Measurements from ENCODE around the gene CACNA1D. TPM values are rescaled to one million over a fixed set of nuclear protein-coding genes. Genes with fewer than 3 reads are reported as not detected.
A peak's percentile ranks its signal among the peaks of the same experiment; 100 is the strongest.

The CACNA1D gene
- total RNA-seq, 1 experiment from 2014 or later = not detected

DNA sequence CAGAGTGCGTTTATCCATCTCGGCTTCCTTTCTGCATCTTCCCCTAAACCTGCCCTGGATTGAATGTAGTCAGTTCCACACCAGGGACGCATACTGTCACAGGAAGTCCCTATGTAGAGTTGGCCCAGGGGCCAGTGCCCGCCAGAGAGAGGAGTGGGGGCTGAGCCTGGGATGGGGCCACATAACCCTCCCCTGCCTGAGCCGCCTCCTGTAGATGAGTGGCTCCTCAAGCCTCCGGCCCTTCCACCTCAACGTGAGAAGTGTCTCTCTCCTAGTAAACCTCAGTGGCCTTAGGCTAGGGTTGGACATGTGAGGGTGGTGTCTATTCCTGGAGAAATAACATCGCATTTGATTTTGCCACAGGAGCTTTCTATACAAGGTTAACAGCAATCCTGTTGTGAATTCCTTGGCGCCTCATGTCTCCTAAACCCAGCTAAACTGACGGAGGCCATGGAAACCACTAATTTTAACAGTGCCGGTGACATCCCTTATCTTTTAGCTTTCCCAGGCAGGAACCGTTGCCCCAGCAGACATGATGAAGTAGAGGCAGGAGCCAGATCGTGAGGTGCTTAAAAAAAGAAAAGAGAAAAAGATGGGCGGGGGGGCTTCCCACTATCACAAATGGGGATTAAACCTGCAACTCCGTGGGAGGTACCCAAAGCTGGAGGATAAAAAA is 180.7 kb downstream of the CACNA1D start:
- Histone ChIP-seq H4K20me1 (ENCODE audit: insufficient read depth, low read depth, low read length) (no peaks in the 10 kb centered on the region), H3K79me2 (ENCODE audit: low read length) (no peaks in the 10 kb centered on the region), H3K27me3 (ENCODE audit: low read length) (no peaks in the 10 kb centered on the region), H2AFZ (ENCODE audit: low read length) (no peak overlapping the region), H3K9ac (ENCODE audit: low read length) (no peak overlapping the region), H3K4me3 (ENCODE audit: low read length) (no peak overlapping the region), H3K9me2 (replicated peaks; ENCODE audit: insufficient read depth, low read length) (no peaks in the 10 kb centered on the region), H3K27ac (ENCODE audit: low read length) (no peak overlapping the region), H3K36me3 (ENCODE audit: insufficient read depth, low read length) (no peaks in the 10 kb centered on the region), H3K4me1 (ENCODE audit: low read length) (peaks cover 7% of the 10 kb centered on the region; the same call in 1 of the 2 replicates), H3K4me2 (ENCODE audit: low read depth, low read length, poor library complexity, severe bottlenecking) (no peak overlapping the region), H3K9me3 (ENCODE audit: low read length) (no peaks in the 10 kb centered on the region)
- no peak for DNase-seq

DNA sequence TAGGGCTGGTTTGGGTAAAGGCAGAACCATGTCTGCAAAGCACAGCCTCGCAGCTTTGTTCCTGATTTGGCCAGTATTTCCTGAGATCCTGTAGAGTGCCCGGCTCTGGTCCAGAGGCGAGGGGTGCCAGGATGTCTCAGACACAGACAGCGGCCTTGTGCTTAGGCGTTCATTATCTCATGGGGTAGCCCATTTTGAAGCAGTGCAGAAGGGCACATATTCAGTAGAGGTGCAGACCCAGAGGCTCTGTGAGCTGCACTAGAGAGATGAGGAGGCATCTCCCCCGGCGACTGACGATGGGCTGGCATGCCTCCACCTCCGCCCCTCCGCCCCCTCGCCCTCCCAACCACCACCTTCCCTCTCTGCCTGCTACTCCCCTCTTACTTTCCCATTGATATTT is 181.5 kb downstream of the CACNA1D start:
- Histone ChIP-seq H3K27me3 (ENCODE audit: low read length) (no peaks in the 10 kb centered on the region), H3K4me3 (ENCODE audit: low read length) (no peak overlapping the region)
- DNase-seq = no peak

DNA sequence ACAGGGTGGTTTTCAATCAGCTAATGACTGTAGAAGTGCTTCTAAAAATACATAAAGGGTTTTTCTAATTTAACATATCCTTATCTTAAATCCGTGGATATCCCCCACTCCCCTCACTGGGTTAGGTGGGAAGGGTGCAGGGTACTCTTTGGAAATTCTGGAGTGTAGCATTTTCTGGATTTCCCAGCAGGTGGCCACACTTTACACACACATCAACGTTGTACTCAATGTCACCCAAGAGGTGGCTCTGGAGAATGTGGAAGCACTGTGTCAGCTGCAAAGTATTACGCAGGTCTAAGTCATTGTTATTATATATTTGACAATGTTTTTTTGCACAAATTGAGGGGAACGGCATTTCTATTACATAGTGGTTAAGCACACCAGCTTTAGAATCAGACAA is 183.0 kb downstream of the CACNA1D start:
- no peak overlapping the region for H3K9ac ChIP-seq (ENCODE audit: low read length)
- no peaks in the 10 kb centered on the region for H3K36me3 ChIP-seq (ENCODE audit: insufficient read depth, low read length)
- no peaks in the 10 kb centered on the region for H3K9me3 ChIP-seq (ENCODE audit: low read length)
- no peak overlapping the region for H3K4me3 ChIP-seq (ENCODE audit: low read length)
- no peaks in the 10 kb centered on the region for H3K27me3 ChIP-seq (ENCODE audit: low read length)
- no peak overlapping the region for H3K27ac ChIP-seq (ENCODE audit: low read length)
- H2AFZ ChIP-seq (ENCODE audit: low read length) = no peak overlapping the region
- H4K20me1 ChIP-seq (ENCODE audit: insufficient read depth, low read depth, low read length) = no peaks in the 10 kb centered on the region
- no peaks in the 10 kb centered on the region for H3K9me2 ChIP-seq (replicated peaks; ENCODE audit: insufficient read depth, low read length)
- no peaks in the 10 kb centered on the region for H3K4me1 ChIP-seq (ENCODE audit: low read length)
- peak; percentile 44 for DNase-seq
- H3K4me2 ChIP-seq (ENCODE audit: low read depth, low read length, poor library complexity, severe bottlenecking) = no peak overlapping the region
- no peaks in the 10 kb centered on the region for H3K79me2 ChIP-seq (ENCODE audit: low read length)

More for the DNA sequence above, 181.5 kb downstream of the CACNA1D start:
- H3K9me2 ChIP-seq (replicated peaks; ENCODE audit: insufficient read depth, low read length) = no peaks in the 10 kb centered on the region
- no peaks in the 10 kb centered on the region for H3K9me3 ChIP-seq (ENCODE audit: low read length)
- no peaks in the 10 kb centered on the region for H3K36me3 ChIP-seq (ENCODE audit: insufficient read depth, low read length)
- peaks cover 7% of the 10 kb centered on the region; the same call in 1 of the 2 replicates for H3K4me1 ChIP-seq (ENCODE audit: low read length)
- no peak overlapping the region for H2AFZ ChIP-seq (ENCODE audit: low read length)
- no peak overlapping the region for H3K27ac ChIP-seq (ENCODE audit: low read length)
- no peak overlapping the region for H3K4me2 ChIP-seq (ENCODE audit: low read depth, low read length, poor library complexity, severe bottlenecking)
- no peak overlapping the region for H3K9ac ChIP-seq (ENCODE audit: low read length)
- H3K79me2 ChIP-seq (ENCODE audit: low read length) = no peaks in the 10 kb centered on the region
- H4K20me1 ChIP-seq (ENCODE audit: insufficient read depth, low read depth, low read length) = no peaks in the 10 kb centered on the region

DNA sequence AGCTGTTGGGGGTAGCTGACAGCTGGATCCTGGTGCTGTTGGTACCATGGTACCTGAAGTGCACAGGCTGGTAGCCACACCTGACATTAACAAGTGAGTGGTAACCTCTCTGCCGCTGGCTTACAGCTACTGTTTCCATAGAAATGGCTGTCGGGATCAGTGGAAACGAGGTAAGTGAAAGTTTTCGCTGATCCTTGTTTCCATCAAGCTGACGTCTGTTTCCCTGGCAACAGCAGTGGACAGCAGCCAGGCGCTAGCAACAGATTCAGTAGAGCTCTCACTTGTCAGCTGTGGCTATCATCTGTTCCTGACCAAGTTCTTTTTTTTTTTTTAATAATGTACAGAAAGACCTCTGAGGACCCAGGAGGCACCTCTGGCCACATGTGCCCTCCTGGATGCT is 185.6 kb downstream of the CACNA1D start:
- Histone ChIP-seq H3K4me2 (ENCODE audit: low read depth, low read length, poor library complexity, severe bottlenecking) (no peak overlapping the region), H3K9me2 (replicated peaks; ENCODE audit: insufficient read depth, low read length) (no peaks in the 10 kb centered on the region), H3K4me3 (ENCODE audit: low read length) (no peak overlapping the region), H2AFZ (ENCODE audit: low read length) (no peak overlapping the region), H3K9ac (ENCODE audit: low read length) (no peak overlapping the region), H3K27ac (ENCODE audit: low read length) (no peak overlapping the region), H3K27me3 (ENCODE audit: low read length) (no peaks in the 10 kb centered on the region), H3K9me3 (ENCODE audit: low read length) (no peaks in the 10 kb centered on the region), H3K79me2 (ENCODE audit: low read length) (no peaks in the 10 kb centered on the region), H3K4me1 (ENCODE audit: low read length) (no peaks in the 10 kb centered on the region), H4K20me1 (ENCODE audit: insufficient read depth, low read depth, low read length) (no peaks in the 10 kb centered on the region), H3K36me3 (ENCODE audit: insufficient read depth, low read length) (no peaks in the 10 kb centered on the region)
- DNase-seq = no peak

DNA sequence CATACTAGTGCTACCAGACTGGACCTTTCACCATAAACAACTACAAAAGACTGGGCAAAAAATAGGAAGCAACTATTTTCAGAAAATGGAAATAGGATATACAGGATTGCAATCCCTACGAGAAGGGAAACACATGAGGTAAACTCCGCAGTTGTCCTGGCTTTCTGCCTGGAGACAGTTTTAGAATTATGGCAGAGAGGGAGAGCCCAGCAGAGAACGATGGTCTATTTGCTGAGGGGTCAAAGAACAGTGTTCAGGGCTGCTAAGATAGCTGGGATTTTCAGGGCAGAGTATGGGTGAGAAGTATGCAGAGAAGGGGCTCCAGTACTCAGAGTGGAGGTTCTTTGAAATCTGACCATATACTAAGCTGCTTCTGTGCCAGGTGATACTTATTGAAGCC is 188.4 kb downstream of the CACNA1D start:
- H3K27ac ChIP-seq (ENCODE audit: low read length) = no peak overlapping the region
- no peaks in the 10 kb centered on the region for H4K20me1 ChIP-seq (ENCODE audit: insufficient read depth, low read depth, low read length)
- no peaks in the 10 kb centered on the region for H3K79me2 ChIP-seq (ENCODE audit: low read length)
- no peak overlapping the region for H2AFZ ChIP-seq (ENCODE audit: low read length)
- no peak overlapping the region for H3K4me3 ChIP-seq (ENCODE audit: low read length)
- H3K4me1 ChIP-seq (ENCODE audit: low read length) = no peaks in the 10 kb centered on the region
- H3K9ac ChIP-seq (ENCODE audit: low read length) = no peak overlapping the region
- H3K9me2 ChIP-seq (replicated peaks; ENCODE audit: insufficient read depth, low read length) = no peaks in the 10 kb centered on the region
- no peak for DNase-seq
- H3K36me3 ChIP-seq (ENCODE audit: insufficient read depth, low read length) = no peaks in the 10 kb centered on the region
- no peaks in the 10 kb centered on the region for H3K9me3 ChIP-seq (ENCODE audit: low read length)
- no peak overlapping the region for H3K4me2 ChIP-seq (ENCODE audit: low read depth, low read length, poor library complexity, severe bottlenecking)
- H3K27me3 ChIP-seq (ENCODE audit: low read length) = no peaks in the 10 kb centered on the region

DNA sequence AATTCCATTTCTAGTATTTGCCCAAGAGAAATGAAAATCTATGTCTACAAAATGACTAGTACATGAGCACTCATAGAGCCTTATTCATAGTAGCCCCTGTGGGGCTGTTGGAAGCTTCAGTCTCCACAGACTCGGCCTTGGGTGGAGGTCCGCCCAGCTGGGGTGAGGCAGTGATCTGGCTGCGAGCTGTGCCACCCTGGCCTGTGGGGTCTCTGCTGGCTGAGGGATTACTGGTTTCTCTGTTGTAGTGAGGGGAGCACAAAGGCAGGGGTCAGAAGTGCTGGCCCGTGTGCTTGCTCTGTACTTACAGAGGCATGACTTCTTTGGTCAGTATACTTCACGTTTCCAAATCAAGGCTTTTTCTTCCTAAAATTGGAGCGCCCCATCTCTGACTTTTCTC is 193.7 kb downstream of the CACNA1D start:
- Histone ChIP-seq H3K9ac (ENCODE audit: low read length) (no peak overlapping the region), H4K20me1 (ENCODE audit: insufficient read depth, low read depth, low read length) (no peaks in the 10 kb centered on the region), H3K27me3 (ENCODE audit: low read length) (no peaks in the 10 kb centered on the region), H3K4me3 (ENCODE audit: low read length) (no peak overlapping the region), H3K4me2 (ENCODE audit: low read depth, low read length, poor library complexity, severe bottlenecking) (no peak overlapping the region), H3K4me1 (ENCODE audit: low read length) (no peaks in the 10 kb centered on the region), H3K79me2 (ENCODE audit: low read length) (no peaks in the 10 kb centered on the region), H3K27ac (ENCODE audit: low read length) (no peak overlapping the region), H3K9me2 (replicated peaks; ENCODE audit: insufficient read depth, low read length) (no peaks in the 10 kb centered on the region), H3K9me3 (ENCODE audit: low read length) (no peaks in the 10 kb centered on the region), H2AFZ (ENCODE audit: low read length) (no peak overlapping the region), H3K36me3 (ENCODE audit: insufficient read depth, low read length) (no peaks in the 10 kb centered on the region)
- DNase-seq = no peak

DNA sequence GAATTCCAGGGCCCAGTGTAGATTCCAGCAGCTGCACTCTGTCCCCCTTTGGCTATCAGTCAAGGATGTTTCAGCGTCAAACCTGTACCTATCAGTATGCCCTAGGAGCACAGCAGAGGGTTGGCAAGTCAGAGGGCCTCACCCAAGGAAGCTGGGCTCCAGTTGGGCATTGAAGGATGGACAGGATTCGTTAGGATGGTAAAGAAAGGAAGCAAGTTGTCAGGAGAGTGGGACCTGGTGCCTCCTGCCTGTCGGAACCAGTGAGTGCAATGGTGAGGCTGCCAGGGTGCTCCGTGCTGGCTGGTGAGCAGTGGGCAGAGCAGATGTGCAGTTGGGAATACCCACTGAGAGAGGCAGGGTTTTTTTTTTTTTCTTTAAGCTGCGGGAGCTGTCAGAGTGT is 194.6 kb downstream of the CACNA1D start:
- H3K4me1 ChIP-seq (ENCODE audit: low read length) = no peaks in the 10 kb centered on the region
- no peaks in the 10 kb centered on the region for H3K36me3 ChIP-seq (ENCODE audit: insufficient read depth, low read length)
- H3K27ac ChIP-seq (ENCODE audit: low read length) = no peak overlapping the region
- H3K9ac ChIP-seq (ENCODE audit: low read length) = no peak overlapping the region
- H4K20me1 ChIP-seq (ENCODE audit: insufficient read depth, low read depth, low read length) = no peaks in the 10 kb centered on the region
- no peak for DNase-seq
- H3K4me2 ChIP-seq (ENCODE audit: low read depth, low read length, poor library complexity, severe bottlenecking) = no peak overlapping the region
- no peaks in the 10 kb centered on the region for H3K9me2 ChIP-seq (replicated peaks; ENCODE audit: insufficient read depth, low read length)
- no peaks in the 10 kb centered on the region for H3K79me2 ChIP-seq (ENCODE audit: low read length)
- H2AFZ ChIP-seq (ENCODE audit: low read length) = no peak overlapping the region
- no peaks in the 10 kb centered on the region for H3K27me3 ChIP-seq (ENCODE audit: low read length)
- H3K9me3 ChIP-seq (ENCODE audit: low read length) = no peaks in the 10 kb centered on the region
- H3K4me3 ChIP-seq (ENCODE audit: low read length) = no peak overlapping the region

DNA sequence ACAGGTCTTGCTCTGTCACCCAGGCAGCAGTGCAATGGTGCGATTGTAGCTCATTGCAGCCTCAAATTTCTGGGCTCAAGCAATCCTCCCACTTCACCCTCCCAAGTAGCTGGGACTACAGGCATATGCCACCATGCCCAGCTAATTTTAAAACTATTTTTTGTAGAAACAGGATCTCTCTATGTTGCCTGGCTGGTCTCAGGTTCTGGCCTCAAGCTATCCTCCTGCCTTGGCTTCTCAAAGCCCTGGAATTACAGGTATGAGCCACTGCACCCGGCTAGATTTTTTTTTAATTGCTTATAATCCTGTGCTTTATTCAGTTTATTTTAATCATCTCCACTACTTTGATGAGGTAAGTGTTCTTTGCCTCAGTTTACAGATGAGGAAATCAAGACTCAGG is 195.3 kb downstream of the CACNA1D start:
- no peak for DNase-seq
- Histone ChIP-seq H3K4me1 (ENCODE audit: low read length) (no peaks in the 10 kb centered on the region), H3K27me3 (ENCODE audit: low read length) (no peaks in the 10 kb centered on the region), H4K20me1 (ENCODE audit: insufficient read depth, low read depth, low read length) (no peaks in the 10 kb centered on the region), H3K79me2 (ENCODE audit: low read length) (no peaks in the 10 kb centered on the region), H3K9me3 (ENCODE audit: low read length) (no peaks in the 10 kb centered on the region), H3K27ac (ENCODE audit: low read length) (no peak overlapping the region), H3K4me2 (ENCODE audit: low read depth, low read length, poor library complexity, severe bottlenecking) (no peak overlapping the region), H2AFZ (ENCODE audit: low read length) (no peak overlapping the region), H3K9ac (ENCODE audit: low read length) (no peak overlapping the region), H3K36me3 (ENCODE audit: insufficient read depth, low read length) (no peaks in the 10 kb centered on the region), H3K9me2 (replicated peaks; ENCODE audit: insufficient read depth, low read length) (no peaks in the 10 kb centered on the region), H3K4me3 (ENCODE audit: low read length) (no peak overlapping the region)

All from Karpas-422 (cell line).